ENCODE results near the gene AMN. TPM values are rescaled to one million over a fixed set of nuclear protein-coding genes. Genes with fewer than 3 reads are reported as not detected.
"Not testable (repeated sequence)": the region's sequence is repeated elsewhere in the genome, so short reads cannot be mapped to it uniquely, and the experiment has no call there.

AMN gene
- total and polyA plus RNA-seq, 9 donors: 0.10 to 4.6 (median 0.59) TPM; not detected in 1

- Histone ChIP-seq H3K27ac (no peak overlapping the region), H3K36me3 (no peaks in the 10 kb centered on the region), H3K4me1 (ENCODE audit: insufficient read depth) (peaks cover 17% of the 10 kb centered on the region), H3K9me3 (no peaks in the 10 kb centered on the region), H3K27me3 (no peaks in the 10 kb centered on the region), H3K4me3 (no peak overlapping the region)
- WGBS, 3 donors: 74 to 79% (median 77%) methylated on average over 24 to 25 of the region's 25 CpGs
- DNase-seq: no peak
- no peak for TF ChIP-seq CTCF (IDR thresholded peaks at IDR 0.05)
- TF ChIP-seq POLR2A (IDR thresholded peaks at IDR 0.05): no peak
- no peak for TF ChIP-seq EP300 (IDR thresholded peaks at IDR 0.05)
- intact Hi-C loops (cut with DNase I): loop anchor here in 2 of 4 donors (10.0 kb wide), 2 partner anchors 230 to 400 kb away; no protein-coding TSS in a partner anchor
Measured at GRCh38 chr14:102924632-102925588, 2.4 kb downstream of the AMN start.

- Histone ChIP-seq H3K4me1 (ENCODE audit: insufficient read depth) (peaks cover 17% of the 10 kb centered on the region), H3K27ac (no peak overlapping the region), H3K4me3 (no peak overlapping the region), H3K36me3 (no peaks in the 10 kb centered on the region), H3K9me3 (no peaks in the 10 kb centered on the region), H3K27me3 (no peaks in the 10 kb centered on the region)
- intact Hi-C loops (cut with DNase I): loop anchor here in 2 of 4 donors (10.0 kb wide), 2 partner anchors 231 to 401 kb away; no protein-coding TSS in a partner anchor
- DNase-seq: no peak
- no peak for TF ChIP-seq POLR2A (IDR thresholded peaks at IDR 0.05)
- TF ChIP-seq CTCF (IDR thresholded peaks at IDR 0.05): no peak
- no peak for TF ChIP-seq EP300 (IDR thresholded peaks at IDR 0.05)
- WGBS, 3 donors: 75 to 83% (median 76%) methylated on average over 11 of the region's 11 CpGs
Measured at GRCh38 chr14:102925646-102926045, 3.2 kb downstream of the AMN start.

- Histone ChIP-seq H3K27ac (no peak overlapping the region), H3K4me3 (no peak overlapping the region), H3K4me1 (ENCODE audit: insufficient read depth) (peaks cover 17% of the 10 kb centered on the region), H3K9me3 (no peaks in the 10 kb centered on the region), H3K36me3 (no peaks in the 10 kb centered on the region), H3K27me3 (no peaks in the 10 kb centered on the region)
- TF ChIP-seq EP300 (IDR thresholded peaks at IDR 0.05) (no peak), CTCF (IDR thresholded peaks at IDR 0.05) (no peak), POLR2A (IDR thresholded peaks at IDR 0.05) (no peak)
- DNase-seq: no peak
- intact Hi-C loops (cut with DNase I): loop anchor here in 2 of 4 donors (10.0 kb wide), 2 partner anchors 231 to 401 kb away; no protein-coding TSS in a partner anchor
- WGBS, 3 donors: 65 to 71% (median 65%) methylated on average over 12 of the region's 12 CpGs
Measured at GRCh38 chr14:102926104-102926503, 3.6 kb downstream of the AMN start.

GRCh38 chr14:102926840-102927239 is 4.4 kb downstream of the AMN start:
- H3K4me1 ChIP-seq (ENCODE audit: insufficient read depth): peaks cover 17% of the 10 kb centered on the region
- intact Hi-C loops (cut with DNase I): loop anchor here in 2 of 4 donors (10.0 kb wide), 2 partner anchors 232 to 402 kb away; no protein-coding TSS in a partner anchor
- not testable (repeated sequence) for DNase-seq, H3K27ac ChIP-seq, H3K27me3 ChIP-seq, H3K36me3 ChIP-seq, H3K9me3 ChIP-seq, H3K4me3 ChIP-seq
- 90 to 95% (median 90%) methylated on average over 10 of the region's 10 CpGs for WGBS, 3 donors

Data from ovary (tissue), 9 donors.